IMR-90 (cell line): ENCODE results near the gene ELK3. TPM values are rescaled to one million over a fixed set of nuclear protein-coding genes. Genes with fewer than 3 reads are reported as not detected.
A peak's percentile ranks its signal among the peaks of the same experiment; 100 is the strongest.

Experiments used
- ATAC-seq: fragments of 200-7000 bp; cut with Tn5 transposase; 2 replicates; pipeline ENCODE4 v1.9.1; 2020; ENCODE audit warnings: low read depth, mild to moderate bottlenecking, moderate library complexity
- BruUV-seq: library from RNA; stranded (reverse); fragments of 400-500 nt; replicated peaks from 2 replicates; lab custom pipeline; 2021; lab: Mats Ljungman, UMichigan
- CTCF ChIA-PET: fragments of 300-600 bp; formaldehyde crosslinking; extraction: SDS; loops from one replicate; lab custom pipeline; 2021; ENCODE audit warnings: antibody characterized with exemption; lab: Yijun Ruan, JAX
- POLR2A ChIA-PET: fragments of 300-600 bp; sonication (Branson Sonifier 250); formaldehyde crosslinking; loops from one replicate; lab custom pipeline; 2022; ENCODE audit warnings: antibody characterized with exemption; ENCODE audit not compliant: unreplicated experiment; lab: Charles Lee
- DNase-seq: peaks from one replicate; pipeline ENCODE4 v3.0.0; 2013
- H2AFZ ChIP-seq: replicated peaks from 2 replicates; pipeline ENCODE3; 2013; ENCODE audit warnings: low read length, mild to moderate bottlenecking; ENCODE audit not compliant: poor library complexity
- H2AK5ac ChIP-seq: 2 replicates; pipeline ENCODE4 v1.6.1; 2013; ENCODE audit warnings: low read depth, low read length, inconsistent platforms
- H2AK9ac ChIP-seq: replicated peaks from 2 replicates; pipeline ENCODE3; 2013; ENCODE audit warnings: mild to moderate bottlenecking, low read depth, low read length, moderate library complexity; ENCODE audit not compliant: poor library complexity
- H2BK120ac ChIP-seq: 2 replicates; pipeline ENCODE4 v1.6.1; 2013; ENCODE audit warnings: low read depth, low read length, inconsistent platforms
- H2BK15ac ChIP-seq: 3 replicates; pipeline ENCODE4 v1.6.1; 2013; ENCODE audit warnings: low read depth, low read length, inconsistent platforms
- H2BK20ac ChIP-seq: 2 replicates; pipeline ENCODE4 v1.6.1; 2013; ENCODE audit warnings: low read depth, mild to moderate bottlenecking, inconsistent platforms, low read length, moderate library complexity
- H2BK5ac ChIP-seq: 2 replicates; pipeline ENCODE4 v1.6.1; 2013; ENCODE audit warnings: mild to moderate bottlenecking, low read depth, low read length, inconsistent platforms; ENCODE audit not compliant: poor library complexity, severe bottlenecking
- H3K14ac ChIP-seq: replicated peaks from 2 replicates; pipeline ENCODE4 v1.6.1; 2013; ENCODE audit warnings: low read depth, low read length, inconsistent platforms
- H3K18ac ChIP-seq: 2 replicates; pipeline ENCODE4 v1.6.1; 2013; ENCODE audit warnings: low read depth, low read length, control low read depth
- H3K23ac ChIP-seq: 2 replicates; pipeline ENCODE4 v1.6.1; 2013; ENCODE audit warnings: low read depth, low read length, inconsistent platforms
- H3K27ac ChIP-seq: 2 replicates; pipeline ENCODE4 v1.5.1; 2013; ENCODE audit warnings: mild to moderate bottlenecking, control low read depth, low read length; ENCODE audit not compliant: insufficient read depth
- H3K27me3 ChIP-seq: 2 replicates; pipeline ENCODE4 v1.6.1; 2013; ENCODE audit warnings: low read length; ENCODE audit not compliant: control insufficient read depth, insufficient read depth
- H3K36me3 ChIP-seq: 2 replicates; pipeline ENCODE4 v1.6.1; 2013; ENCODE audit warnings: low read length, mixed read lengths; ENCODE audit not compliant: control insufficient read depth, insufficient read depth
- H3K4ac ChIP-seq: 2 replicates; pipeline ENCODE4 v1.6.1; 2013; ENCODE audit warnings: low read depth, low read length, inconsistent platforms
- H3K4me1 ChIP-seq: 2 replicates; pipeline ENCODE4 v1.6.1; 2013; ENCODE audit warnings: low read length, mixed read lengths; ENCODE audit not compliant: control insufficient read depth, insufficient read depth
- H3K4me2 ChIP-seq: 2 replicates; pipeline ENCODE4 v1.6.1; 2013; ENCODE audit warnings: low read depth, mild to moderate bottlenecking, control low read depth, low read length, moderate library complexity
- H3K4me3 ChIP-seq: 2 replicates; pipeline ENCODE4 v1.5.1; 2013; ENCODE audit warnings: low read depth, mild to moderate bottlenecking, control low read depth, low read length, moderate library complexity; ENCODE audit not compliant: insufficient read depth
- H3K56ac ChIP-seq: 2 replicates; pipeline ENCODE4 v1.6.1; 2013; ENCODE audit warnings: low read length, inconsistent platforms; ENCODE audit not compliant: insufficient read depth; ENCODE audit errors: extremely low read depth
- H3K79me1 ChIP-seq, 2 experiments: 2 replicates each; pipeline ENCODE4 v1.6.1; 2013; ENCODE audit warnings: low read length in 2 of 2, inconsistent platforms in 1 of 2, low read depth in 1 of 2
- H3K9ac ChIP-seq: 2 replicates; pipeline ENCODE4 v1.6.1; 2013; ENCODE audit warnings: low read depth, low read length, control low read depth
- H3K9me1 ChIP-seq: 2 replicates; pipeline ENCODE4 v1.6.1; 2013; ENCODE audit warnings: low read length, inconsistent platforms; ENCODE audit not compliant: insufficient read depth
- H3K9me3 ChIP-seq: 2 replicates; pipeline ENCODE4 v1.6.1; 2013; ENCODE audit warnings: low read length; ENCODE audit not compliant: control insufficient read depth, insufficient read depth
- H4K20me1 ChIP-seq: 2 replicates; pipeline ENCODE4 v1.6.1; 2013; ENCODE audit warnings: low read length, inconsistent platforms; ENCODE audit not compliant: insufficient read depth
- H4K5ac ChIP-seq: 2 replicates; pipeline ENCODE4 v1.6.1; 2013; ENCODE audit warnings: mild to moderate bottlenecking, low read depth, low read length, control low read depth
- H4K8ac ChIP-seq, 2 experiments: 2 replicates each; pipeline ENCODE4 v1.6.1; 2013; ENCODE audit warnings: low read depth in 2 of 2, low read length in 2 of 2, control low read depth in 1 of 2, inconsistent platforms in 1 of 2
- H4K91ac ChIP-seq: 2 replicates; pipeline ENCODE4 v1.6.1; 2013; ENCODE audit warnings: low read depth, low read length, inconsistent platforms; ENCODE audit not compliant: insufficient read depth
- CTCF ChIP-seq: conservative IDR thresholded peaks from 2 replicates; pipeline ENCODE4 v1.5.1; 2012; ENCODE audit warnings: mild to moderate bottlenecking, low read depth, low read length, improper control_type of control experiment
- MAZ ChIP-seq: IDR thresholded peaks from 2 replicates; pipeline ENCODE4 v1.6.1; 2012; ENCODE audit warnings: low read depth, mild to moderate bottlenecking, low read length, improper control_type of control experiment, moderate library complexity, borderline replicate concordance
- NFE2L2 ChIP-seq: fragments of 150-350 bp; IDR thresholded peaks from 2 replicates; pipeline ENCODE4 v1.6.1; 2016; ENCODE audit warnings: low read depth, mild to moderate bottlenecking, low read length
- RAD21 ChIP-seq: IDR thresholded peaks from 2 replicates; pipeline ENCODE4 v1.6.1; 2012; ENCODE audit warnings: low read length, improper control_type of control experiment
- WGBS, 2 experiments: methylation state at CpG; one replicate each; pipeline versions ENCODE4 v1.1.5 to v1.1.7; 2013; ENCODE audit warnings: missing lambda C conversion rate in 2 of 2; ENCODE audit not compliant: insufficient read length in 1 of 2; ENCODE audit errors: extremely low coverage in 2 of 2; 5-methylcytosine and 5-hydroxymethylcytosine counted together
- dilution Hi-C: fragments of 300-500 bp; cut with HindIII; formaldehyde crosslinking; loops from one replicate; pipeline ENCODE4 v1.14.3; 2018; ENCODE audit warnings: low sequenced_read_pairs; ENCODE audit not compliant: unreplicated experiment
- in situ Hi-C: fragments of 300-500 bp; cut with MboI; formaldehyde crosslinking; loops from 3 replicates; pipeline ENCODE4 v1.14.3; 2019; ENCODE audit warnings: low sequenced_read_pairs, inconsistent platforms, mixed read lengths
- intact Hi-C: fragments of 100-400 bp; cut with micrococcal nuclease; formaldehyde crosslinking; loops from 2 replicates; pipeline ENCODE4 v1.10.0; 2022
- polyA plus RNA-seq, 3 experiments: library from polyadenylated mRNA; depleted of rRNA; stranded (reverse); fragments of >200 nt; gene quantifications; 2 replicates each; pipeline ENCODE4 v1.2.3, GENCODE V29; 2012; ENCODE audit warnings: low replicate concordance in 1 of 3
- total RNA-seq: library from RNA; depleted of rRNA; stranded (reverse); fragments of >200 nt; gene quantifications from 2 replicates; pipeline ENCODE4 v1.2.3, GENCODE V29; 2012

ELK3 gene
- total and polyA plus RNA-seq, 2 of the 4 experiments (the other 2 are of a cell fraction), result 14.5 to 27.5 TPM

- no peak overlapping the region for H4K5ac ChIP-seq
- no peak overlapping the region for H3K4me2 ChIP-seq
- H2BK20ac ChIP-seq, result no peak overlapping the region
- H3K23ac ChIP-seq, result 0 out of 2 replicates have a peak overlapping the region, but pooled peaks have one; percentile 25
- no peak overlapping the region for H3K56ac ChIP-seq
- no peak overlapping the region for H3K4ac ChIP-seq
- no peak overlapping the region for H3K9ac ChIP-seq
- WGBS, 2 experiments, result 92% methylated on average over 2 of the region's 4 CpGs; no CpG with 5 or more reads in 1 of the 2 experiments
- H4K20me1 ChIP-seq, result peaks cover 26% of the 10 kb centered on the region
- no peak overlapping the region for H2BK5ac ChIP-seq
- no peak overlapping the region for H3K4me3 ChIP-seq
- H2AK9ac ChIP-seq, result no peak overlapping the region
- H3K4me1 ChIP-seq, result peaks cover 1% of the 10 kb centered on the region; the same call in 1 of the 2 replicates
- ATAC-seq (no peak), DNase-seq (no peak)
- H4K8ac ChIP-seq, result no peak overlapping the region
- H2AK5ac ChIP-seq, result no peak overlapping the region
- H2AFZ ChIP-seq, result peak overlapping the region; percentile 74
- no peak overlapping the region for H3K18ac ChIP-seq
- no peak overlapping the region for H2BK120ac ChIP-seq
- peaks cover 52 to 89% of the 10 kb centered on the region in 2 experiments for H3K79me1 ChIP-seq
- TF ChIP-seq NFE2L2, result no peak
- no peak for TF ChIP-seq MAZ
- no peak for TF ChIP-seq RAD21
- TF ChIP-seq CTCF, result no peak
- CTCF ChIA-PET, result no interaction called here
- no peak overlapping the region for H4K91ac ChIP-seq
- H3K27me3 ChIP-seq, result no peaks in the 10 kb centered on the region
- intact Hi-C loops (no loop called here), dilution Hi-C loops (no loop called here), in situ Hi-C loops (no loop called here)
- no peak overlapping the region for H2BK15ac ChIP-seq
- no TSS peak for BruUV-seq
- POLR2A ChIA-PET, result no interaction called here
- H3K9me3 ChIP-seq, result no peaks in the 10 kb centered on the region
- peaks cover 18% of the 10 kb centered on the region for H3K9me1 ChIP-seq
- peaks cover 36% of the 10 kb centered on the region for H3K36me3 ChIP-seq
- H3K14ac ChIP-seq, result no peak overlapping the region
- no peak overlapping the region for H3K27ac ChIP-seq
Measured at GRCh38 chr12:96226401-96226800, 32.2 kb downstream of the ELK3 start.
